HepG2 (cell line): Measurements from ENCODE around the gene ACTN2. TPM values are rescaled to one million over a fixed set of nuclear protein-coding genes. Genes with fewer than 3 reads are reported as not detected.
A peak's percentile ranks its signal among the peaks of the same experiment; 100 is the strongest.

ENCODE experiments used
- ATAC-seq: fragments of 200-7000 bp; cut with Tn5 transposase; 3 replicates; pipeline ENCODE4 v1.9.1; 2020; ENCODE audit warnings: mild to moderate bottlenecking, moderate library complexity
- BruUV-seq: library from RNA; stranded (reverse); fragments of 400-500 nt; replicated peaks from 2 replicates; lab custom pipeline; 2021; lab: Mats Ljungman, UMichigan
- CTCF ChIA-PET: fragments of 300-600 bp; formaldehyde crosslinking; extraction: SDS; loops from one replicate; lab custom pipeline; 2021; ENCODE audit warnings: low total read pairs, inconsistent platforms, low intra/inter-chr PET ratio; lab: Yijun Ruan, JAX
- POLR2A ChIA-PET: fragments of 350-600 bp; sonication (Branson Sonifier 250); formaldehyde crosslinking; loops from one replicate; lab custom pipeline; 2020; ENCODE audit warnings: antibody characterized with exemption, inconsistent platforms; lab: Yijun Ruan, JAX
- DNase-seq: peaks from one replicate; pipeline ENCODE4 v3.0.0-alpha.2; 2015; ENCODE audit warnings: low spot score
- FAIRE-seq: peaks from 3 replicates; lab custom pipeline; 2011; peaks lifted over from hg19 to GRCh38; lab: Jason Lieb, UNC
- H2AFZ ChIP-seq: one replicate; pipeline ENCODE4 v1.6.1; 2011; ENCODE audit warnings: low read length, inconsistent platforms
- H3K27ac ChIP-seq: fragments of 300-600 bp; 3 replicates; pipeline ENCODE4 v1.8.0; 2011; ENCODE audit warnings: mixed run types, mild to moderate bottlenecking, mixed read lengths, low read length, inconsistent platforms; ENCODE audit not compliant: insufficient read depth; ENCODE audit errors: extremely low read length
- H3K27me3 ChIP-seq, 2 experiments: fragments of 200-600 bp in 1 of 2; 2 replicates in 1 of 2; 3 replicates in 1 of 2; pipeline versions ENCODE4 v1.6.0 to v1.8.0; 2011; ENCODE audit warnings: low read length in 2 of 2, mild to moderate bottlenecking in 2 of 2, moderate library complexity in 2 of 2, inconsistent platforms in 1 of 2; ENCODE audit not compliant: insufficient read depth in 2 of 2, control insufficient read depth in 1 of 2
- H3K36me3 ChIP-seq, 2 experiments: fragments of 200-600 bp in 1 of 2; replicated peaks in 1 of 2; 2 replicates in 1 of 2; 3 replicates in 1 of 2; pipeline versions ENCODE4 v1.5.1 to v1.8.0; 2011; ENCODE audit warnings: low read length in 2 of 2, inconsistent platforms in 1 of 2; ENCODE audit not compliant: insufficient read depth in 2 of 2, control insufficient read depth in 1 of 2
- H3K4me1 ChIP-seq: 2 replicates; pipeline ENCODE4 v1.5.1; 2012; ENCODE audit warnings: low read length, inconsistent platforms; ENCODE audit not compliant: insufficient read depth
- H3K4me2 ChIP-seq: 2 replicates; pipeline ENCODE4 v1.6.0; 2011; ENCODE audit warnings: low read depth, low read length, inconsistent platforms
- H3K4me3 ChIP-seq, 3 experiments: fragments of 200-600 bp in 1 of 3; sonication (generic), shearing (Covaris generic) in 1 of 3; replicated peaks in 1 of 3; 2 replicates each; pipeline ENCODE4 v1.5.1; 2011 to 2016; ENCODE audit warnings: low read length in 3 of 3, inconsistent platforms in 2 of 3, low read depth in 2 of 3, mild to moderate bottlenecking in 2 of 3, control low read depth in 1 of 3, mixed read lengths in 1 of 3; ENCODE audit not compliant: insufficient read depth in 1 of 3
- H3K79me2 ChIP-seq: one replicate; pipeline ENCODE4 v1.6.1; 2011; ENCODE audit warnings: low read length, inconsistent platforms; ENCODE audit not compliant: insufficient read depth
- H3K9ac ChIP-seq: 2 replicates; pipeline ENCODE4 v1.6.0; 2011; ENCODE audit warnings: mild to moderate bottlenecking, low read depth, low read length, inconsistent platforms; ENCODE audit not compliant: insufficient read depth
- H3K9me3 ChIP-seq: 2 replicates; pipeline ENCODE4 v1.5.1; 2012; ENCODE audit warnings: mild to moderate bottlenecking, low read length
- H4K20me1 ChIP-seq: 2 replicates; pipeline ENCODE4 v1.6.0; 2011; ENCODE audit warnings: inconsistent platforms, mild to moderate bottlenecking, low read length, moderate library complexity; ENCODE audit not compliant: insufficient read depth
- MAFK ChIP-seq, 2 experiments: IDR thresholded peaks in 1 of 2; conservative IDR thresholded peaks in 1 of 2; 2 replicates each; pipeline ENCODE4 v1.6.1; 2011; ENCODE audit warnings: improper control_type of control experiment in 2 of 2, low read length in 2 of 2
- TBL1XR1 ChIP-seq: fragments of 150-350 bp; IDR thresholded peaks from 2 replicates; pipeline ENCODE4 v1.6.1; 2014; ENCODE audit warnings: borderline replicate concordance, low read length; ENCODE audit not compliant: partially characterized antibody
- WGBS: methylation state at CpG from one replicate; pipeline ENCODE4 v1.1.6; 2017; ENCODE audit warnings: low lambda C conversion rate; 5-methylcytosine and 5-hydroxymethylcytosine counted together
- in situ Hi-C: cut with HindIII; loops from 2 replicates; pipeline ENCODE4 v1.10.0; 2017; ENCODE audit warnings: low pct_unique_long_range_greater_than_20kb; ENCODE audit not compliant: extremely low pct_ligation_motif_present
- intact Hi-C: fragments of 100-400 bp; cut with micrococcal nuclease; formaldehyde crosslinking; loops from one replicate; pipeline ENCODE4 v1.10.0; 2022; ENCODE audit not compliant: unreplicated experiment
- polyA plus RNA-seq, 8 experiments: library from polyadenylated mRNA; depleted of rRNA in 3 of 8; stranded (reverse) in 7 of 8; unstranded in 1 of 8; fragments of >200 nt; fragmentation: Illumina TruSeq in 4 of 8; extraction: Trizol in 4 of 8; gene quantifications; 2 replicates each; pipeline versions ENCODE4 v1.2.1 to v1.2.3, GENCODE V29; 2011 to 2016; ENCODE audit warnings: low read depth in 4 of 8, missing spikeins in 1 of 8, mixed read lengths in 1 of 8; ENCODE audit not compliant: insufficient read depth in 1 of 8
- total RNA-seq, 5 experiments: library from RNA; depleted of rRNA; stranded (reverse); fragments of >200 nt; fragmentation: Illumina TruSeq; extraction: Trizol; gene quantifications; 2 replicates each; pipeline ENCODE4 v1.2.3, GENCODE V29; 2016; ENCODE audit warnings: low read depth in 1 of 5
- TF ChIP-seq, protein P1 (sequence below): sonication (generic); formaldehyde crosslinking; IDR thresholded peaks from 2 replicates; pipeline ENCODE4 v1.9.0; 2022; ENCODE audit warnings: missing genetic modification reagents, mild to moderate bottlenecking, borderline replicate concordance

Gene ACTN2
- total and polyA plus RNA-seq, 2 of the 13 experiments (the other 11 are each of a cell fraction or from before 2014, with no cell fraction given): 0.04 to 0.13 TPM

DNA sequence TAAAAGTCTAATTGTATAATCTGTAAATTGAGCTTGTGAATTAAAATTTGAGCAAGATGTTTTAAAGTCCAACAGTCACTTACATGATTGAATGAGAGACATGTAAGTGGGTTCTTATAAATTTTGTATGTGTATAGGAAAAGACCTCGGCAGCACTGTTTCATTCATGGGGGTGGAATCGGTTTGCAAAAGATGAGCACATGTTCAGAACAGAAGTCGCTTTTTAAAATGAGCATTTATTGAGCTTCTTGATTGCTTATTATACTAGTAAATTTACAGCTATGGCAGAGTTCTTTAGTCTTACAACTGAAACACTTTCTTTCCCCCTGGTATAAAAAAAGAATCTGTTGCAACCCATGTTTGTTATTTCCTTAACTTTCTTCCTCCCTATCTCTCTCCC is 33.9 kb downstream of the ACTN2 start:
- no TSS peak for BruUV-seq
- intact Hi-C loops (no loop called here), in situ Hi-C loops (no loop called here)
- no peaks in the 10 kb centered on the region for H3K4me1 ChIP-seq
- TF ChIP-seq, protein P1, sequence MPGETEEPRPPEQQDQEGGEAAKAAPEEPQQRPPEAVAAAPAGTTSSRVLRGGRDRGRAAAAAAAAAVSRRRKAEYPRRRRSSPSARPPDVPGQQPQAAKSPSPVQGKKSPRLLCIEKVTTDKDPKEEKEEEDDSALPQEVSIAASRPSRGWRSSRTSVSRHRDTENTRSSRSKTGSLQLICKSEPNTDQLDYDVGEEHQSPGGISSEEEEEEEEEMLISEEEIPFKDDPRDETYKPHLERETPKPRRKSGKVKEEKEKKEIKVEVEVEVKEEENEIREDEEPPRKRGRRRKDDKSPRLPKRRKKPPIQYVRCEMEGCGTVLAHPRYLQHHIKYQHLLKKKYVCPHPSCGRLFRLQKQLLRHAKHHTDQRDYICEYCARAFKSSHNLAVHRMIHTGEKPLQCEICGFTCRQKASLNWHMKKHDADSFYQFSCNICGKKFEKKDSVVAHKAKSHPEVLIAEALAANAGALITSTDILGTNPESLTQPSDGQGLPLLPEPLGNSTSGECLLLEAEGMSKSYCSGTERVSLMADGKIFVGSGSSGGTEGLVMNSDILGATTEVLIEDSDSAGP (CRISPR knock-in tag): no peak
- no peaks in the 10 kb centered on the region for H3K36me3 ChIP-seq
- H3K4me2 ChIP-seq: no peak overlapping the region
- DNase-seq (no peak), FAIRE-seq (no peak), ATAC-seq (no peak)
- POLR2A ChIA-PET: no interaction called here
- no peak overlapping the region for H3K27ac ChIP-seq
- no peaks in the 10 kb centered on the region for H3K9me3 ChIP-seq
- no peaks in the 10 kb centered on the region for H3K79me2 ChIP-seq
- no peaks in the 10 kb centered on the region for H4K20me1 ChIP-seq
- H3K9ac ChIP-seq: no peak overlapping the region
- H3K27me3 ChIP-seq: peaks cover 0 to 4% of the 10 kb centered on the region in 2 experiments; a peak in 1 of 5 replicates
- WGBS: 6% methylated on average over 3 of the region's 3 CpGs
- no peak overlapping the region for H3K4me3 ChIP-seq
- no peak overlapping the region for H2AFZ ChIP-seq
- CTCF ChIA-PET: no interaction called here

DNA sequence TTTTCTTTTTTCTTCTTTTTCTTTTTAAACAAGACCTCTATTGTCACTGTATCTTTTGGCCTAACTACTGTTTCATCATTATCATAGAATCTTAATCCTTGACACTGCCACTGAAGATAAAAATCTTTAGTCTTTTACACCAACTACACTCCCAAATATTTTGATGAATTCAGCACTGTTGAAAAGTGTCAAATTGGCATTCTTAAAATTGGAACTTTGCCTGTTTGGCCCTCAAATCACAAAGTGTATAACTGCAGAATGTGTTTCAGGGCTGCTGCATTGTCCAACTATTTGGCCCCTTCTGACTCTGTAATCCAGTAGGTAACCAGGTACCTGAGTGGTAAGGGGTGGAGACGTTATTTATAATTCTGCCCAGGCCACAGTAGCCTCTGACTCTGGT is 34.3 kb downstream of the ACTN2 start:
- H3K4me1 ChIP-seq: no peaks in the 10 kb centered on the region
- H3K36me3 ChIP-seq: no peaks in the 10 kb centered on the region
- no peak overlapping the region for H3K4me3 ChIP-seq
- H3K27me3 ChIP-seq: peaks cover 0 to 5% of the 10 kb centered on the region in 2 experiments; a peak in 1 of 5 replicates
- no TSS peak for BruUV-seq
- in situ Hi-C loops: no loop called here
- no peak for FAIRE-seq
- H4K20me1 ChIP-seq: no peaks in the 10 kb centered on the region
- intact Hi-C loops: no loop called here
- H3K4me2 ChIP-seq: no peak overlapping the region
- no peak for ATAC-seq
- peak in 1 of 2 experiments; percentile 18; a peak in 1 of 4 replicates for TF ChIP-seq MAFK (conservative IDR thresholded peaks at IDR 0.05 in 1 of 2, IDR thresholded peaks at IDR 0.05 in 1 of 2; ENCODE audit: low read length in 2 of 2)
- TF ChIP-seq TBL1XR1: no peak
- ChIA-PET CTCF (no interaction called here), POLR2A (no interaction called here)
- no peaks in the 10 kb centered on the region for H3K9me3 ChIP-seq
- no peak overlapping the region for H2AFZ ChIP-seq
- no peak overlapping the region for H3K27ac ChIP-seq
- no peak overlapping the region for H3K9ac ChIP-seq
- H3K79me2 ChIP-seq: no peaks in the 10 kb centered on the region
- 0% methylated on average over 1 of the region's 1 CpG for WGBS
- no peak for DNase-seq
